ENCODE data around the gene TEK. TPM values are rescaled to one million over a fixed set of nuclear protein-coding genes. Genes with fewer than 3 reads are reported as not detected.

TEK gene
- total RNA-seq, 2 donors from 2014 or later: 2.4 to 4.9 TPM

- 92% methylated on average over 8 of the region's 8 CpGs for WGBS, 2 experiments (ENCODE audit: insufficient coverage in 1 of 2, insufficient read length in 1 of 2)
These were observed 151.9 kb downstream of the TEK start for GRCh38 chr9:27260789-27261516.

GRCh38 chr9:27261517-27262211 lies 152.6 kb downstream of the TEK start:
- H3K4me1 ChIP-seq (ENCODE audit: control insufficient read depth, insufficient read depth, low read length): no peaks in the 10 kb centered on the region
- 70 to 73% methylated on average over 3 to 4 of the region's 4 CpGs for WGBS, 2 experiments (ENCODE audit: insufficient coverage in 1 of 2, insufficient read length in 1 of 2)
- no peak overlapping the region for H3K4me3 ChIP-seq (ENCODE audit: low read length)
- H3K27ac Mint-ChIP-seq: no peak overlapping the region
- no peaks in the 10 kb centered on the region for H3K27me3 Mint-ChIP-seq (ENCODE audit: insufficient read depth)
- H3K36me3 Mint-ChIP-seq (ENCODE audit: low read depth): no peaks in the 10 kb centered on the region
- DNase-seq: no peak
- H3K4me1 Mint-ChIP-seq: peaks cover 5% of the 10 kb centered on the region
- H3K9ac ChIP-seq (ENCODE audit: extremely low read depth, low read length, poor library complexity, severe bottlenecking): no peak overlapping the region
- no peaks in the 10 kb centered on the region for H3K9me3 ChIP-seq (ENCODE audit: control insufficient read depth, low read length)
- H3K9me3 Mint-ChIP-seq: no peaks in the 10 kb centered on the region
- TF ChIP-seq CTCF (conservative IDR thresholded peaks at IDR 0.05): no peak
- H3K4me3 Mint-ChIP-seq: no peak overlapping the region
- no peaks in the 10 kb centered on the region for H3K36me3 ChIP-seq (ENCODE audit: control insufficient read depth, insufficient read depth, low read length)
- no peak overlapping the region for H3K27ac ChIP-seq (ENCODE audit: low read depth, low read length)
- H3K27me3 ChIP-seq (ENCODE audit: control insufficient read depth, insufficient read depth, low read length, poor library complexity, severe bottlenecking): no peaks in the 10 kb centered on the region

More at GRCh38 chr9:27260789-27261516, 151.9 kb downstream of the TEK start:
- Mint-ChIP-seq H3K4me3 (no peak overlapping the region), H3K36me3 (ENCODE audit: low read depth) (no peaks in the 10 kb centered on the region), H3K27ac (no peak overlapping the region), H3K9me3 (no peaks in the 10 kb centered on the region), H3K27me3 (ENCODE audit: insufficient read depth) (no peaks in the 10 kb centered on the region), H3K4me1 (peaks cover 5% of the 10 kb centered on the region)
- Histone ChIP-seq H3K9me3 (ENCODE audit: control insufficient read depth, low read length) (no peaks in the 10 kb centered on the region), H3K4me3 (ENCODE audit: low read length) (no peak overlapping the region), H3K27ac (ENCODE audit: low read depth, low read length) (no peak overlapping the region), H3K27me3 (ENCODE audit: control insufficient read depth, insufficient read depth, low read length, poor library complexity, severe bottlenecking) (no peaks in the 10 kb centered on the region), H3K36me3 (ENCODE audit: control insufficient read depth, insufficient read depth, low read length) (no peaks in the 10 kb centered on the region), H3K9ac (ENCODE audit: extremely low read depth, low read length, poor library complexity, severe bottlenecking) (no peak overlapping the region), H3K4me1 (ENCODE audit: control insufficient read depth, insufficient read depth, low read length) (no peaks in the 10 kb centered on the region)
- no peak for DNase-seq
- no peak for TF ChIP-seq CTCF (conservative IDR thresholded peaks at IDR 0.05)

DNA sequence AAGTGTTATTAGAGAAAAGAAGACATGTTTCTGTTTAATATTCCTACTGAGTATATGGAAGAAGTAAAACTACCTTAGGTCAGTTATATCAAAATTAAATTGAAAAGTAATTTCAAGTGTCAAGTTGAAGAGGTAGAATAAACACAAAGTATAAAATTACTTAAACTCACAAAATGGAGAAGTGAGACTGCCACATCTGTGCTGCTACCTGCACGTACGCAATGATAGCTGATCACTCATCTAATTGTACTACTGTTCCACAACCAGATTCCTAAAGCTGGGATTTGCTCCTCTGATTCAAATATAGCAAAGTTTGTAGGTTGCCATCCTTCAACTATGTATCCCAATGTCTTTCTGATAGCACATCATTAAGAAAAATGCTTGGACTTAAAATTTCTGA lies 163.1 kb downstream of the TEK start:
- Mint-ChIP-seq H3K27me3 (ENCODE audit: insufficient read depth) (no peaks in the 10 kb centered on the region), H3K4me3 (no peak overlapping the region), H3K36me3 (ENCODE audit: low read depth) (no peaks in the 10 kb centered on the region), H3K4me1 (peaks cover 2% of the 10 kb centered on the region), H3K27ac (no peak overlapping the region), H3K9me3 (no peaks in the 10 kb centered on the region)
- WGBS, 2 experiments (ENCODE audit: insufficient coverage in 1 of 2, insufficient read length in 1 of 2): 94 to 100% methylated on average over 2 of the region's 2 CpGs
- Histone ChIP-seq H3K4me1 (ENCODE audit: control insufficient read depth, insufficient read depth, low read length) (peaks cover 5% of the 10 kb centered on the region), H3K9ac (ENCODE audit: extremely low read depth, low read length, poor library complexity, severe bottlenecking) (no peak overlapping the region), H3K9me3 (ENCODE audit: control insufficient read depth, low read length) (no peaks in the 10 kb centered on the region), H3K27me3 (ENCODE audit: control insufficient read depth, insufficient read depth, low read length, poor library complexity, severe bottlenecking) (no peaks in the 10 kb centered on the region), H3K4me3 (ENCODE audit: low read length) (no peak overlapping the region), H3K36me3 (ENCODE audit: control insufficient read depth, insufficient read depth, low read length) (no peaks in the 10 kb centered on the region), H3K27ac (ENCODE audit: low read depth, low read length) (no peak overlapping the region)
- no peak for TF ChIP-seq CTCF (conservative IDR thresholded peaks at IDR 0.05)
- DNase-seq: no peak
